Neural crest cell (in vitro differentiated cells): Measurements from ENCODE around the gene DCAF10. TPM values are rescaled to one million over a fixed set of nuclear protein-coding genes. Genes with fewer than 3 reads are reported as not detected.

Experiments
- DNase-seq: peaks from one replicate; pipeline ENCODE4 v3.0.0; 2021; ENCODE audit warnings: low read depth, mixed read lengths, low spot score
- H3K27ac Mint-ChIP-seq: one replicate; pipeline ENCODE4 v1.8.0; 2021; ENCODE audit warnings: mild to moderate bottlenecking, mixed read lengths; ENCODE audit not compliant: unreplicated experiment
- H3K27me3 Mint-ChIP-seq: 2 replicates; pipeline ENCODE4 v1.8.0; 2021; ENCODE audit warnings: low read depth, mild to moderate bottlenecking, mixed read lengths
- H3K36me3 Mint-ChIP-seq: 2 replicates; pipeline ENCODE4 v1.8.0; 2021; ENCODE audit warnings: low read depth, mild to moderate bottlenecking, mixed read lengths
- H3K4me1 Mint-ChIP-seq: 2 replicates; pipeline ENCODE4 v1.8.0; 2021; ENCODE audit warnings: mixed read lengths
- H3K4me3 Mint-ChIP-seq: one replicate; pipeline ENCODE4 v1.8.0; 2021; ENCODE audit warnings: mild to moderate bottlenecking, mixed read lengths
- H3K9me3 Mint-ChIP-seq: 2 replicates; pipeline ENCODE4 v1.8.0; 2021; ENCODE audit warnings: mixed read lengths
- total RNA-seq: library from RNA; stranded (reverse); gene quantifications from 2 replicates; pipeline ENCODE4 v1.2.1, GENCODE V29; 2021
- TF ChIP-seq, protein P1 (sequence below): fragments of 200-600 bp; sonication (generic); conservative IDR thresholded peaks from 2 replicates; pipeline ENCODE4 v1.5.0; 2021; ENCODE audit warnings: antibody characterized with exemption, mild to moderate bottlenecking

DCAF10 gene
- total RNA-seq, 1 donor from 2014 or later: 25.1 TPM

DNA sequence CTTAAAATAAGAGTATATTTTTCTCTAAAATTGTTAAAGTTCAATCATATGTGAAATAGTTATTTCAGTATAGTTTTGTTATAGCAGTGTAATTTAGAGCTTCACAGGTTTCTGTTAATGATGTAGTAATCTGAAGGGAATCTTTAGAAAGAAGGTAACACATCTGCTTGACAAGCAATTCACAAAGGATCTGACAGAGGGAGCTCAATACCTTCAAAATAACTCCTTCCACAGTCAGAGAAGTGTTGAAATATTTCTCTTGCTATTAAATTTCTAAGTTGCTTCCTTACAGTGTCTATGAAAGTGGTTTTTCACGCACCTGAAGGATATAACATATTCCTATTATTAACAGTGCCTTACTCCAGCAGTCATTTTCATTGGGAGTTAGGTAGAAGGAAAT is 58.4 kb downstream of the DCAF10 start:
- H3K27me3 Mint-ChIP-seq: no peaks in the 10 kb centered on the region

DNA sequence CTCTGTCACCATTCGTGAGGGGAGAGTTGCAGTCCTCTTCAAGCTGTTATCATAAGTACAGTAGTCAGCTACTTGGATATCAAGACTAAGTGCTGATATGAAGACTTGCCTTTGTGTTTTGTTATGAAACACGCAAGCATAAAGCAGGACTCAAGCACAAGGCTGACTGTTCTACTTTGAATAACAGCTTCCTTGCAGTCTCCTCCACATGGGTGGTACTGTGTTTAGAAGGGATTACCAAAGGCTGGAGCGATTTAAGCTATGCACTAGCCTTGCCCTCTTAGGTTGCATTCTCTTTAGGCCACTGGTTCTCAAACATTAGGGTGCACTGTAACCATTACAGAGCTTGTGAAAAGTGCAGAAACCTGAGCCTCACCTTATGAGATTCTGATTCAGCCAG is 61.9 kb downstream of the DCAF10 start:
- Mint-ChIP-seq H3K4me3 (no peak overlapping the region), H3K27ac (no peak overlapping the region), H3K9me3 (no peaks in the 10 kb centered on the region), H3K27me3 (no peaks in the 10 kb centered on the region), H3K36me3 (peaks cover 3% of the 10 kb centered on the region), H3K4me1 (no peaks in the 10 kb centered on the region)
- TF ChIP-seq, protein P1, sequence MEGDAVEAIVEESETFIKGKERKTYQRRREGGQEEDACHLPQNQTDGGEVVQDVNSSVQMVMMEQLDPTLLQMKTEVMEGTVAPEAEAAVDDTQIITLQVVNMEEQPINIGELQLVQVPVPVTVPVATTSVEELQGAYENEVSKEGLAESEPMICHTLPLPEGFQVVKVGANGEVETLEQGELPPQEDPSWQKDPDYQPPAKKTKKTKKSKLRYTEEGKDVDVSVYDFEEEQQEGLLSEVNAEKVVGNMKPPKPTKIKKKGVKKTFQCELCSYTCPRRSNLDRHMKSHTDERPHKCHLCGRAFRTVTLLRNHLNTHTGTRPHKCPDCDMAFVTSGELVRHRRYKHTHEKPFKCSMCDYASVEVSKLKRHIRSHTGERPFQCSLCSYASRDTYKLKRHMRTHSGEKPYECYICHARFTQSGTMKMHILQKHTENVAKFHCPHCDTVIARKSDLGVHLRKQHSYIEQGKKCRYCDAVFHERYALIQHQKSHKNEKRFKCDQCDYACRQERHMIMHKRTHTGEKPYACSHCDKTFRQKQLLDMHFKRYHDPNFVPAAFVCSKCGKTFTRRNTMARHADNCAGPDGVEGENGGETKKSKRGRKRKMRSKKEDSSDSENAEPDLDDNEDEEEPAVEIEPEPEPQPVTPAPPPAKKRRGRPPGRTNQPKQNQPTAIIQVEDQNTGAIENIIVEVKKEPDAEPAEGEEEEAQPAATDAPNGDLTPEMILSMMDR: no peak
- DNase-seq: no peak

More for the DNA sequence above, 58.4 kb downstream of the DCAF10 start:
- H3K9me3 Mint-ChIP-seq: no peaks in the 10 kb centered on the region
- peaks cover 6% of the 10 kb centered on the region for H3K36me3 Mint-ChIP-seq
- no peak overlapping the region for H3K27ac Mint-ChIP-seq
- TF ChIP-seq, protein P1: no peak
- DNase-seq: no peak
- H3K4me1 Mint-ChIP-seq: no peaks in the 10 kb centered on the region
- no peak overlapping the region for H3K4me3 Mint-ChIP-seq

DNA sequence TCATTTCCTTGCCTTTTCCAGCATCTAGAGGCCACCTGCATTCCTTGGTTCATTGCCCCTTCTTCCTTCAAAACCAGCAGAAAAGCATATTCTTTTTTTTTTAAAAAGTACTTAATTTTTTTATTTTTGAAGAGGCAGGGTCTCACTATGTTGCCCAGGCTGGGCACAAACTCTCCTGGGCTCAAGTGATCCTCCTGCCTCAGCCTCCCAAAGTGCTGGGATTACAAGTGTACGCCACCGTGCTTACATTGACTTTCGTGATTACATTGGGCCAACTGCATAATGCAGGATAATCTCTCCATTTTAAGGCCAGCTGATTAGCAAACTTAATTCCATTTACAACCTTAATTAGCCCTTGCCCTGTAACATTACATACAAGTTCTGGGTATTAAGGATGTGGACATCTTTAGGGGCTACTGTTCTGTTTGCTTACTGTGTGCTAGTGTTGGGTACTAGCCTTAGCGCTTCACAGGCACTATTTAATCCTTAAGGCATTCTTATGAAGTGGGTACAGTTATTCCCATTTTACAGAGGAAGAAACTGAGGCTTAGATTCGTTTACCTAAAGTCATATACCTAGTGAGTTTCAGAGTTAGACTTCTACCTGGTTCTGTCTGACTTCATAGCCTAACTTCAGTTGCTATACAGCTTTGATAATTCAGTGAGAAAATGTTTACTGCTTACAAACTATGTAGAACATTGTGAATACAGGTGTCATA is 69.6 kb downstream of the DCAF10 start:
- no peaks in the 10 kb centered on the region for H3K27me3 Mint-ChIP-seq
- peaks cover 3% of the 10 kb centered on the region for H3K36me3 Mint-ChIP-seq
- no peak for DNase-seq
- no peak overlapping the region for H3K4me3 Mint-ChIP-seq
- no peaks in the 10 kb centered on the region for H3K4me1 Mint-ChIP-seq
- TF ChIP-seq, protein P1: no peak
- H3K9me3 Mint-ChIP-seq: no peaks in the 10 kb centered on the region
- H3K27ac Mint-ChIP-seq: no peak overlapping the region

DNA sequence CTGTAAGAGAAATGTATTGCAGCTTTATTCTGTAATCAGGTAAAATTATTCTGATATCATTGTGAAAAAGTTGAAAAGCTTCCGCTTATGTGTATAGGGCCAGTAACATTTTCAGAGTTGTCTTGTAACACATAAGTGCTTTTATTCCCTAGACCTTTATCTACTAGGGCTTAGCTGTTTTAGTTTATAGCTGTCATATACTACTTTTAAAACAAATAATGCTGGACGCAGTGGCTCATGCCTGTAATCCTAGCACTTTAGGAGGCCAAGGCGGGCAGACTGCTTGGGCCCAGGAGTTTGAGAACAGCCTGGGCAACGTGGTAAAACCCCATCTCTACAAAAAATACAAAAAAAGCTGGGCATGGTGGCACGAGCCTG is 70.2 kb downstream of the DCAF10 start:
- H3K27ac Mint-ChIP-seq: no peak overlapping the region
- TF ChIP-seq, protein P1: no peak
- H3K4me1 Mint-ChIP-seq: no peaks in the 10 kb centered on the region
- H3K36me3 Mint-ChIP-seq: peaks cover 8% of the 10 kb centered on the region
- no peaks in the 10 kb centered on the region for H3K9me3 Mint-ChIP-seq
- DNase-seq: no peak
- H3K27me3 Mint-ChIP-seq: no peaks in the 10 kb centered on the region
- H3K4me3 Mint-ChIP-seq: no peak overlapping the region

DNA sequence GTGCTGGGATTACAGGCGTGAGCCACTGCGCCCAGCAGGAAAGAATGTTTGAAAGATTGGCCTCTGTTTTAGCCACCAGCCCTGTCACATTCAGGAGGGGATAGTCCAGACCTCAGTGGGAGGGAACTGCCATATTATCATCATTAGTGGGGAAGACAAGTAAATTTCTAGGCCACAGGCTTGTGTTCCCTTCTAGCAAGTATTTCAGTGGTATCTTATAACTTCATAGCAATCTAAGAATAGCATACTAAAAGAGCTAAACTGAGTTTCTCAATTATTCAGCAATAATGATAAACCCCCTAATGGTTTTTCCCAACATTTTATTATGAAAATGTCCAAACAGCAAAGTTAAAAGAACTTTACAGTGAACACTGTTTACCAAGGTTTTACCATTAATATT is 73.4 kb downstream of the DCAF10 start:
- TF ChIP-seq, protein P1: no peak
- Mint-ChIP-seq H3K9me3 (peaks cover 3% of the 10 kb centered on the region), H3K36me3 (peaks cover 19% of the 10 kb centered on the region), H3K4me3 (no peak overlapping the region), H3K27me3 (no peaks in the 10 kb centered on the region), H3K27ac (no peak overlapping the region), H3K4me1 (no peaks in the 10 kb centered on the region)
- no peak for DNase-seq
